WTC11 (cell line): ENCODE data around the gene SNRPD3.

Experiments used
- CTCF ChIP-seq: fragments of 200-600 bp; IDR thresholded peaks from 2 replicates; pipeline ENCODE4 v1.8.0; 2022; ENCODE audit warnings: antibody characterized with exemption
- ESRRA ChIP-seq: sonication (generic); formaldehyde crosslinking; IDR thresholded peaks from 2 replicates; pipeline ENCODE4 v1.8.1; 2022; ENCODE audit warnings: mild to moderate bottlenecking, missing genetic modification reagents, borderline replicate concordance
- ZBTB43 ChIP-seq: sonication (generic); formaldehyde crosslinking; IDR thresholded peaks from 2 replicates; pipeline ENCODE4 v1.8.1; 2023; ENCODE audit warnings: mild to moderate bottlenecking, missing genetic modification reagents

DNA sequence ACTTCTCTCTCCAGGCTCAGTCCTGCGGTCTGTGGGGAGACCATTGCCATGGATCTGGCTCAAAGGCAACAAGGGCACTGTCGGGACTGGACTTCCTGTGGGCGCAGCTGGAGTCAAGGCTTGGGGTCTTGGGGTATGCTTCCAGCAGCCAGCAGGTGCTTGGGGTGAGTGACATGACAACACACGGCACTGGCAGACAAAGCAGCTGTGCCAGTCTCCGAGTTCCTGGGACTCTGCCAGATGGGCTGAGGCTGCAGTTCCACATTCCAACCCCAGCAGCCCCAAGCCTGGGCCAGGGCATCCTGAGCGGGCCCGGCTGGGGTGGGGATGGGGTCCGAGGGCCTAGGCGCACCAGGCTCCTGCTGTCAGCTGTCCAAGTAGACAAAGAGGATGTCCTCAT lies 13.2 kb upstream of the SNRPD3 start:
- no peak for TF ChIP-seq CTCF
- no peak for TF ChIP-seq ESRRA (CRISPR knock-in tag)
- TF ChIP-seq ZBTB43 (CRISPR knock-in tag): no peak
